ENCODE data around the gene CATSPER1.

The CATSPER1 gene

GRCh38 chr11:65967329-65967934 lies 58.8 kb downstream of the CATSPER1 start:
- no peak for ATAC-seq
- TF ChIP-seq TCF4 (CRISPR knock-in tag; IDR thresholded peaks at IDR 0.05; ENCODE audit: borderline replicate concordance) (no peak), CSRNP3 (CRISPR knock-in tag; IDR thresholded peaks at IDR 0.05) (no peak), ZC3H10 (CRISPR knock-in tag; IDR thresholded peaks at IDR 0.05) (no peak), ZNF70 (CRISPR knock-in tag; IDR thresholded peaks at IDR 0.05) (no peak), SNAI2 (CRISPR knock-in tag; IDR thresholded peaks at IDR 0.05) (no peak), ZFP30 (CRISPR knock-in tag; IDR thresholded peaks at IDR 0.05) (no peak), CREB5 (CRISPR knock-in tag; IDR thresholded peaks at IDR 0.05; ENCODE audit: low read depth) (no peak), CSDC2 (CRISPR knock-in tag; IDR thresholded peaks at IDR 0.05) (no peak), ARNTL (CRISPR knock-in tag; IDR thresholded peaks at IDR 0.05; ENCODE audit: borderline replicate concordance, low read depth) (no peak)
